HCT116 (cell line): ENCODE data around the gene TERT.

Experiments used
- POLR2A ChIP-seq: IDR thresholded peaks from 2 replicates; pipeline ENCODE4 v1.7.0; 2011; ENCODE audit warnings: borderline replicate concordance; ENCODE audit not compliant: insufficient read depth, insufficient read length; ENCODE audit errors: extremely low read depth
- SP1 ChIP-seq: IDR thresholded peaks from 2 replicates; pipeline ENCODE4 v1.6.1; 2012; ENCODE audit warnings: low read depth
- TF ChIP-seq, protein P1 (sequence below): IDR thresholded peaks from 2 replicates; pipeline ENCODE4 v1.6.1; 2011; ENCODE audit warnings: mild to moderate bottlenecking, low read length, moderate library complexity; ENCODE audit not compliant: insufficient replicate concordance; ENCODE audit errors: extremely low read depth

GRCh38 chr5:1338196-1338490 is 43.3 kb upstream of the TERT start:
- TF ChIP-seq, protein P1, sequence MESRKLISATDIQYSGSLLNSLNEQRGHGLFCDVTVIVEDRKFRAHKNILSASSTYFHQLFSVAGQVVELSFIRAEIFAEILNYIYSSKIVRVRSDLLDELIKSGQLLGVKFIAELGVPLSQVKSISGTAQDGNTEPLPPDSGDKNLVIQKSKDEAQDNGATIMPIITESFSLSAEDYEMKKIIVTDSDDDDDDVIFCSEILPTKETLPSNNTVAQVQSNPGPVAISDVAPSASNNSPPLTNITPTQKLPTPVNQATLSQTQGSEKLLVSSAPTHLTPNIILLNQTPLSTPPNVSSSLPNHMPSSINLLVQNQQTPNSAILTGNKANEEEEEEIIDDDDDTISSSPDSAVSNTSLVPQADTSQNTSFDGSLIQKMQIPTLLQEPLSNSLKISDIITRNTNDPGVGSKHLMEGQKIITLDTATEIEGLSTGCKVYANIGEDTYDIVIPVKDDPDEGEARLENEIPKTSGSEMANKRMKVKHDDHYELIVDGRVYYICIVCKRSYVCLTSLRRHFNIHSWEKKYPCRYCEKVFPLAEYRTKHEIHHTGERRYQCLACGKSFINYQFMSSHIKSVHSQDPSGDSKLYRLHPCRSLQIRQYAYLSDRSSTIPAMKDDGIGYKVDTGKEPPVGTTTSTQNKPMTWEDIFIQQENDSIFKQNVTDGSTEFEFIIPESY, result no peak
- TF ChIP-seq SP1, result no peak
- no peak for TF ChIP-seq POLR2A
